GM11168 (cell line): ENCODE results near the gene MEF2D.

Experiments used
- in situ Hi-C: fragments of 300-500 bp; cut with MboI; formaldehyde crosslinking; loops from one replicate; pipeline ENCODE4 v1.12.0; 2022; ENCODE audit warnings: low sequenced_read_pairs; ENCODE audit not compliant: unreplicated experiment

Gene MEF2D

DNA sequence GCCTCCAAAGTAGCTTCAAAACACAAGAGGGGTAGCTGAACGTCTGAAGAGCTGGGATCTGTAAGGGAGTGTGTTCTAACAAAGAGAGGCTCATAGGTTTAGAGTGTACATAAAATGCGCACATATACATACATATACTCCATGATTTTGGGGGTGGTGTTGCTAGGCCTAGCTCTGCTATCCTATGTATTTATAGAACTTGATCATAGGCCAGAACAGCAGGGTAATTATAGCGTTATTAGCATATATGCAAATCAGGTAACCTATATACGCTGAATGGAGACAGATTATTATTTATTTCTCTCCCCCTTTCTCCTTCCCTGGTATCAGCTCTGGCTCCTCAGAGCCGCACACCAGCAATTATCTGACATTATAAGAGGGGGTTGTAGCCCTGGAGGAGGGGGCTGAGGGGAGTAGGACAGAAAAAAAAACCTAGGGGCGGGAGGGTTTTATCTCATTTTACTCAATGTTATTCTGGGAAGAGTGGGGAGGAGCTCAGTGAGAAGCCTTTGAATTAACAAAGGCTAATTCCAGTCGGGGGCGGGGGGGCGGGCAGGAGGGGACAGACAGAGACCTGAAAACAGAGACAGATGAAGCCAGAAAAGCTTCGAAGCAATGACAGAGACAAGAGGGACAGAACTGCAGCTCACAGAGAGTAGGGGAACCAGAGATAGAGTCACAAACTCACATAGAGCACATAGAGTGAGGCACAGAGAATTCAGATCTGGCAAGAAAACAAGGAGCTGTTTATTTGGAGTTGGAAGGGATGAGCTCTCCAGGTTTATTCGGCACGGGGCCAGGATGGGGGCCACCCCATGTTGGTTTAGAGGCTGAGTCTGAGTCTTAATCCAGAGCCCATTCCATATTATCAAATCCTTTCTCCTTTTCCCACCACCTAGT is 68.6 kb downstream of the MEF2D start:
- in situ Hi-C loops, result no loop called here

GRCh38 chr1:156431366-156431765 is 69.2 kb downstream of the MEF2D start:
- in situ Hi-C loops, result no loop called here

- in situ Hi-C loops, result no loop called here
Measured at GRCh38 chr1:156430866-156431265, 69.7 kb downstream of the MEF2D start.

DNA sequence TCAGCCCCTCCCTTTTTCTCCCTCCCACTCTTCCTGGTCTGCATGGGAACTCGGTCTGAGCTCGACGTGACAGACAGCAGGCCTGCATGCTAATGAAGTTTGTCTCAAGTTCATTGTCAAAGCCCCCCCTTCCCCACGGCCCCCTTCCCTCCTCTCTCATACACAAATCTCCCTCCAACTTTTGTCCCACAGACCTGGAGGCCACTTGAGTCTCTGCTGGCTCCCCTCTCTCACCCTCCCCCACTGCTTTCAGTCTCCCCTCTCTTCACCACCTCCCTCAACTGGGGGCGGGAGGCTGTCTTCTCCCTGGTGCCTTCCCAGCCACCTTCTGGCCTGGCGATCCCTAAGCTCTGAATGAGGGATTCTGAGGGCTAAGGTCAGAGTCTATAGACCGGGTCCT is 70.3 kb downstream of the MEF2D start:
- in situ Hi-C loops, result no loop called here

DNA sequence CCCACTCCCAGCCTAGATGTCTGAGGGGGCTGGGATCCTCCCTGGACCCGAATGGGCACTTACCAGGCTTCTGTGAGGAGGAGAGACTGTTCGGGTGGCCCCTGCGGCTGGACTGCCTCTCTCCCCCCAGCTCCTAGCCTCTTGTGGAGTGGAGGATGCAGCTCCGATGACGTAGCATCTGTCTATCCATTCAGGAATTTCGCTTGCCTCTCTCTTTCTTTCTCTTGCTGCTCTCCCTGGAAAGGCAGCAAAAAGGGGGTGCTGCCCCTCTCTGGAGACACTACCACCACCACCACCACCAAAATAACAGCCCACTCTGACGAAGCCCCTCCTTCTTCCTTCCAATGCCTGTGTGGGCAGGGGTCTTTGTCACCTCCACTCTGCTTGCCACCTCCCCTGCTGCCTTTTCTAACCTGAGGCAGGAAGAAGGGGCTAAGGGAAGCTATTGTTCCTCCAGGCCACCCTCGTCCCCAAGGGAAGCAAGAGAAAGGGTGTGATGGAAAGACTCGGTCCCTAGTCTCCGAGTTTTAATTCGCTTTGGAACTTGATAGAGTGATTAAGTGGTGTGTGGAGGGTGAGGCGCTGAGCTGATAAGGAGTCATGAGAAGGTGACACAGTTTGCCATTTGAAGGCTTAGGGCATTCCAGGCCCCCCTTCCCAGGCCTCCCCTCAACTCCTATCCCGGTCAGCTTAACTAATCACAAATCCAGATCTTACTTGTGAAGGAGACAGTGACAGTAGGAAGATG is 71.1 kb downstream of the MEF2D start:
- in situ Hi-C loops, result no loop called here

DNA sequence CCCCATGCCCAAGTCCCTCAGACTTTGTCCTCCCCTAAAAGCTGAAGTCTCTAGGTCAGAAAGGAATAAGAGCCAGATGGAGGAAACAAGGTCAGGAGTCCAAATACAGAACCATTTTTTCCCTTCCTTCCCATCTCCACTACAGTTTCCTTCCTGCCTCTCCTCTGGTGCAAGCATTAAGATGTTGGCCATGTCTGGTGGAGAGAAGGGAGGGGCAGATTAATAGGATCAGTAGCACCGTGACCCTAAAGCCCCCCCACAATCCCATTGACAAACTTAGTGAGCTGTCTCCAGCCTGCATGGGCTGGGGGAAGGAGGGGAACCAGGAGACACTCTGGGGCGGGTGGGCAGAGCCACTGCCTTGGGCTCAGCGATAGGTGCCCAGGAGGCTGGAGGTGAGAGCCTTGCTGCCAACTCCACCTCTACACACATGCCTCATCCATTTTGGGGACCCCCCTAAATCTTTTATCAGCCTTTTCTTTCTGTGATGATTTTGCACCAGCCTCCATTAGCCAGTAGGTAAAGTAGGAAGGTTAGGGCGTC is 71.8 kb downstream of the MEF2D start:
- in situ Hi-C loops, result no loop called here

- in situ Hi-C loops, result no loop called here
Measured at GRCh38 chr1:156427957-156428356, 72.6 kb downstream of the MEF2D start.

DNA sequence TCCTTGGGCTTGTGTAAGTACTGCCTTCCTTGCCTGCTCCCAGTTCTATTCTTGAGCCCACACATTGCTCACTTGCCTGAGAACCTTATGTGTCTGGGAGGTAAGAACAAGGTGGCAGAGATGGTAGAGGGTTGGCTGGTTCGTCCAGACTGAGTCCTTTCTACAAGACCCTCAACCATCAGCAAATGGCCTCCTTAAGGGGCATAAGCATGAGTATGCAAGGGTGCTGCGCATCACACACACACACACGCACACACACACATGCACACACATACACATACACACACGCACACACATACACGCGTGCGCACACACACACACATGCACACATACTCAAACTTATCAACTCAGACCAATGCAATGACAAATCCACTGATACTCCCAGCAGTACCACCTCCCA is 74.6 kb downstream of the MEF2D start:
- in situ Hi-C loops, result no loop called here

- in situ Hi-C loops, result no loop called here
Measured at GRCh38 chr1:156424806-156425432, 75.7 kb downstream of the MEF2D start.

- in situ Hi-C loops, result no loop called here
Measured at GRCh38 chr1:156423422-156424352, 76.9 kb downstream of the MEF2D start.

DNA sequence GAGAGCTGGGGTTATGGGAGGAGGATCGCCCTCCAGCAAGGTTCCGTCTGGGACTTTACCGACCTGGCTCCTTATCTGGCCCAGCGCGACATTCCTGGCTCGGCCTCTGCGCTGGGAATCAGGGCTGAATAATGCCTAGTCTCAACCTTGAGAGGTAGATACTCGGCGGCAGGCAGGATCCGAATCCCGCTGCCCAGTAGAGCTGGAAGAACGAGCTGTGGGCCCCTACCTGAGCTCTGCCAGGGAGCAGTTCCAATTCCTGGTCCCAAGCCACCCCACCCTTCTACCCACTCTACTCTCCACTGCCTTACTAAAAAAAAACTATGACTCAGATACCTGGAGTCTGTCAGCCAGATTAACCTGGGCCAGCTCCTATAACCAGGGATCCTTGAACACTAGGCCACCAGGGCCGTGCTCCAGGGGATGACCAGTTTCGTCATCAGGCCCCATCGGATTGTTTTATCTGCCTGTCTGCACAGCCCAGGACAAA is 77.9 kb downstream of the MEF2D start:
- in situ Hi-C loops, result no loop called here

- in situ Hi-C loops, result no loop called here
Measured at GRCh38 chr1:156421939-156422601, 78.5 kb downstream of the MEF2D start.

DNA sequence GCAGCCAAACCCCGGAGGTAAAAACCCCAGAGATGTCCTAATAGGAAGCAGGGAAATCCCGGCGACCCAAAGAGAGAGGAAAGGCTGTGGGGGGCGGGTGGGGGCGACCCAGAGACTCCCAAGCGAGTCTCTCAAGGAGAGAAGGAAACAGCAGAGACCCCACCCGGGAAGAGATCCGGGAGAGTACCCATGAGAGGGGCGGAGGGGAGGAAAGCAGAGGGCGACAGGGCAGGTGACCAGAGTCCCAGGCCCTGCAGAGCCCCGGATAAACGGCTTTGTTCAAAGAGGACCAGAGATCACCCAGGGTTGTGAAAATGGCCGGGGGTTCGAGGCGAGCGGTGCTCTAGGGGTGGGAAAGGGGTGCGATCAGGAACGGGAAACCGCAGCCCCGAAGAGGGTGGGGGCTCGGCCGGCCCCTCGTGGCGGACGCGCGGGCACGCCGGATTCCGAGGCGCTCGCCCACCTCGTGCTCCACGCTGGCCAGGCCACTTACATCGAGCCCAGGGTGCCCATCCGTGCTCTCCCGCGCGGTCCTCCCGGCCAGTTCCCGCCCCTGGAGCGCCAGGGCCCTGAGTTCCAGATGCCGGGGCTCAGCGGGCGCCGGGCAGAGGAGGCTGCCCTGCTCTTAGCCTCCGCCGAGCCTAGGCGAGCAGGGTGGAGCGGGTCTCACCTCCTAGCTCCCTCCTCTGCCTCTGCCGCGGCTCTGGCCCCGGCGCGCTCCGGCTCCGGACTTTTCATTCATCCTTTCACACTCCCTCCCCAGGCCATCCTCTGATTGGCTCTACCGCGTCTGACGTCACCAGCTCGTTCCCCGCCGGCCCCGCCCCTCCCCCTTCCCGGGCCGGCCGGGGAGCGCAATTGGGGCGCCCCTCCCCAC is 79.3 kb downstream of the MEF2D start:
- in situ Hi-C loops, result no loop called here

DNA sequence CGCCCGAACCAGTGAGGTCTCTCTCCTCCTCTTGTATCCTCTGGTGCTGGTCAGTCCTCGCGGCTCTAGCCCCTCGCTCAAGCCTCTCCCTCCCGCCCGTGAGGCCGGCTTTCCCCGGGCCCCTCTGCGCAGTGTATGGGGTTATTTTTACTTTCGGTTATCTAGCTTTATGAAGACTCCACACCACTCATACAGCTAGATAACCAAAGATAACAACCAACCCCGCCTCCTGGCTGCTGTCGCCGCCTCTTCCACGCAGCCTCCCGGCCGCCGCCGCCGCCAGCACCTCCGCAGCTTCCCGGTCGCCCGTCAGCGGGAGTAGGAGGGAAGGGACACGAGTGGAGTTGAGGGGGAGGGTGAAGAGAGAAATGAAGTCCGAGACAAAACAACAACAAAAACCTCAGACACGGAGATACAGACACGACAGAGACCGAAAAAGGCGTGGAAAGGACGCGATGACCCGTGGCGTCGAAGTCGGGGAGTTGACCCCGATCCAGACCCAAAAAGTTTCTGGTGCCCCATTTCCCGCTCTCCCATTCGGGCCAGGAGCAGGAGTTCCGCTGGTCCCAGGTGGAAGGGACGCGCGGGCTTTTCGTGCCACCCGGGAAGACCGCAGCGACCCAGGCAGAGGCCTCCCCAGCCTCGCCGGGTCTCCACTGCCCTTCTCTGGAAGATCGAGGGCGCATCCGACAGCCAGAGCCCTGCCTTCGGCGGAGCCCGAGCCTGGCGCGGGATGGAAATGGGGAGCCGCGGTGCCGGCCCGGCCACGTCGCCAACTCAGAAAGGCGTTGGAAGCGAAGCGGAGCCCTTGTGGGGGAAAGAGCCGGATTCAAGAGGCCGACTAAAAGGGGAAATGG is 80.1 kb downstream of the MEF2D start:
- in situ Hi-C loops, result no loop called here

GRCh38 chr1:156419854-156420204 is 80.7 kb downstream of the MEF2D start:
- in situ Hi-C loops, result no loop called here

DNA sequence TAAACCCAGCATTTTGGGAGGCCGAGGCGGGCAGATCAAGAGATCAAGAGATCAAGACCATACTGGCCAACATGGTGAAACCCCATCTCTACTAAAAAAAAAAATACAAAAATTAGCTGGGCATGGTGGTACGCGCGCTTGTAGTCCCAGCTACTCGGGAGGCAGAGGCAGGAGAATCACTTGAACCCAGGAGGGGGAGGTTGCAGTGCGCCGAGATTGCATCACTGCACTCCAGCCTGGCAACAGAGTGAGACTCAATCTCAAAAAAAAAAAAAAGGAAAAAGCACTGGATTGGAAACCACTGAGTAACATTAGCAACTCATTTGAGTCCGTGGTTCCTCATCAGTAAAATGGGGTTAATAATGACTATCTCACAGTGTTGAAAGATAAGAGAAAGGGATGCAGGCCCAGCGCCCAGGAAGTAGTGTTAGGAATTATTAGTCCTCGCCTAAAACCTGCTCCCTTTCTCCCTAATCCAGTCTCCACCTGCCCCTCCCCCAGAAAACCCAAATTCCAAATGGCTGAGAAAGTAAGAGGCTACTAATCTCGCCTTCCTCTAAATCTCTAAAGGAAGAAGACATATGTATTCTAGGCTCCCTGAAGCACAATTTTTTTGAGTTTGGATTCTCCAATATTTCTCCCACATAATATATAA is 82.0 kb downstream of the MEF2D start:
- in situ Hi-C loops, result no loop called here
